Loucy (cell line): ENCODE measurements around the gene TRAF4.

Source experiments
- H2AFZ ChIP-seq: fragments of 200-600 bp; sonication (generic); 2 replicates; pipeline ENCODE4 v1.6.0; 2016; ENCODE audit warnings: antibody characterized with exemption, mild to moderate bottlenecking, low read length, moderate library complexity
- H3F3A ChIP-seq: fragments of 200-600 bp; 2 replicates; pipeline ENCODE4 v1.6.0; 2016; ENCODE audit warnings: antibody characterized with exemption, low read depth, mild to moderate bottlenecking
- H3K27me3 ChIP-seq: fragments of 200-600 bp; sonication (generic); 2 replicates; pipeline ENCODE4 v1.6.1; 2014; ENCODE audit warnings: low read length, mild to moderate bottlenecking; ENCODE audit not compliant: insufficient read depth, poor library complexity, severe bottlenecking
- H3K36me3 ChIP-seq: fragments of 200-600 bp; sonication (generic); 2 replicates; pipeline ENCODE4 v1.6.1; 2016; ENCODE audit warnings: low read length; ENCODE audit not compliant: insufficient read depth
- H3K4me1 ChIP-seq: fragments of 200-600 bp; sonication (generic); 2 replicates; pipeline ENCODE4 v1.5.1; 2014; ENCODE audit warnings: low read length, mild to moderate bottlenecking; ENCODE audit not compliant: insufficient read depth, poor library complexity, severe bottlenecking
- H3K4me2 ChIP-seq: fragments of 200-600 bp; sonication (generic); 2 replicates; pipeline ENCODE4 v1.6.0; 2014; ENCODE audit warnings: antibody characterized with exemption, low read length, low read depth, mild to moderate bottlenecking; ENCODE audit not compliant: poor library complexity, severe bottlenecking
- H3K4me3 ChIP-seq: fragments of 200-600 bp; sonication (generic); 2 replicates; pipeline ENCODE4 v1.5.1; 2014; ENCODE audit warnings: low read length, mild to moderate bottlenecking, mixed read lengths; ENCODE audit not compliant: poor library complexity, severe bottlenecking
- H3K79me2 ChIP-seq: fragments of 200-600 bp; sonication (generic); 2 replicates; pipeline ENCODE4 v1.6.1; 2014; ENCODE audit warnings: low read length; ENCODE audit not compliant: insufficient read depth
- H3K9ac ChIP-seq: fragments of 200-600 bp; sonication (generic); 2 replicates; pipeline ENCODE4 v1.6.0; 2014; ENCODE audit warnings: mild to moderate bottlenecking, low read depth, low read length, moderate library complexity; ENCODE audit not compliant: poor library complexity, severe bottlenecking
- H3K9me2 ChIP-seq: fragments of 200-600 bp; sonication (generic); replicated peaks from 2 replicates; pipeline ENCODE4 v1.6.1; 2016; ENCODE audit warnings: low read depth, low read length, mixed read lengths
- H3K9me3 ChIP-seq: fragments of 200-600 bp; sonication (generic); 2 replicates; pipeline ENCODE4 v1.6.1; 2014; ENCODE audit warnings: mild to moderate bottlenecking, antibody characterized with exemption, low read length, low read depth; ENCODE audit not compliant: insufficient read depth
- H4K20me1 ChIP-seq: fragments of 200-600 bp; sonication (generic); 2 replicates; pipeline ENCODE4 v1.6.0; 2014; ENCODE audit warnings: antibody characterized with exemption, low read length, mild to moderate bottlenecking; ENCODE audit not compliant: insufficient read depth, poor library complexity, severe bottlenecking
- CTCF ChIP-seq: fragments of 200-600 bp; sonication (generic); conservative IDR thresholded peaks from 2 replicates; pipeline ENCODE4 v1.5.1; 2014; ENCODE audit warnings: mild to moderate bottlenecking, antibody characterized with exemption, low read length
- EZH2phosphoT487 ChIP-seq: fragments of 200-600 bp; IDR thresholded peaks from 2 replicates; pipeline ENCODE4 v1.6.1; 2018; ENCODE audit warnings: antibody characterized with exemption, mild to moderate bottlenecking, moderate library complexity, borderline replicate concordance

The TRAF4 gene

GRCh38 chr17:28729950-28730330 is 13.9 kb upstream of the TRAF4 start:
- Histone ChIP-seq H3K9ac (no peak overlapping the region), H3F3A (peaks cover 5% of the 10 kb centered on the region)

GRCh38 chr17:28733346-28733745 is 10.5 kb upstream of the TRAF4 start:
- no peak for TF ChIP-seq CTCF
- no peak for TF ChIP-seq EZH2phosphoT487
- no peak overlapping the region for H3K4me2 ChIP-seq
- no peak overlapping the region for H2AFZ ChIP-seq

More at GRCh38 chr17:28729950-28730330, 13.9 kb upstream of the TRAF4 start:
- peaks cover 6% of the 10 kb centered on the region; the same call in 1 of the 2 replicates for H3K36me3 ChIP-seq
- no peaks in the 10 kb centered on the region for H3K9me2 ChIP-seq
- no peaks in the 10 kb centered on the region for H3K27me3 ChIP-seq
- no peak overlapping the region for H3K4me2 ChIP-seq
- no peak overlapping the region for H3K4me3 ChIP-seq
- no peak overlapping the region for H2AFZ ChIP-seq
- H3K9me3 ChIP-seq: no peaks in the 10 kb centered on the region
- H3K79me2 ChIP-seq: no peaks in the 10 kb centered on the region
- peaks cover 11% of the 10 kb centered on the region for H3K4me1 ChIP-seq
- no peak for TF ChIP-seq EZH2phosphoT487
- TF ChIP-seq CTCF: no peak
- H4K20me1 ChIP-seq: peaks cover 7% of the 10 kb centered on the region

GRCh38 chr17:28734712-28735241 is 9.0 kb upstream of the TRAF4 start:
- Histone ChIP-seq H3K9me2 (no peaks in the 10 kb centered on the region), H3K27me3 (no peaks in the 10 kb centered on the region), H3K9ac (no peak overlapping the region), H4K20me1 (no peaks in the 10 kb centered on the region), H3K4me3 (no peak overlapping the region), H2AFZ (no peak overlapping the region), H3F3A (no peaks in the 10 kb centered on the region), H3K36me3 (no peaks in the 10 kb centered on the region), H3K79me2 (no peaks in the 10 kb centered on the region), H3K9me3 (no peaks in the 10 kb centered on the region), H3K4me2 (no peak overlapping the region), H3K4me1 (peaks cover 10% of the 10 kb centered on the region)
- TF ChIP-seq EZH2phosphoT487 (no peak), CTCF (no peak)

More at GRCh38 chr17:28733346-28733745, 10.5 kb upstream of the TRAF4 start:
- H3K9me2 ChIP-seq: no peaks in the 10 kb centered on the region
- no peaks in the 10 kb centered on the region for H3F3A ChIP-seq
- H3K4me1 ChIP-seq: peaks cover 8% of the 10 kb centered on the region
- no peaks in the 10 kb centered on the region for H3K27me3 ChIP-seq
- H3K4me3 ChIP-seq: no peak overlapping the region
- no peaks in the 10 kb centered on the region for H3K79me2 ChIP-seq
- no peaks in the 10 kb centered on the region for H3K36me3 ChIP-seq
- no peaks in the 10 kb centered on the region for H3K9me3 ChIP-seq
- no peaks in the 10 kb centered on the region for H4K20me1 ChIP-seq
- H3K9ac ChIP-seq: no peak overlapping the region
